ENCODE measurements around the gene STK4. TPM values are rescaled to one million over a fixed set of nuclear protein-coding genes. Genes with fewer than 3 reads are reported as not detected.
A peak's percentile ranks its signal among the peaks of the same experiment; 100 is the strongest.

STK4 gene
- total RNA-seq, 1 experiment from 2014 or later = 60.9 TPM

- no peak for DNase-seq
- Histone ChIP-seq H3K4me3 (no peak overlapping the region), H3F3A (ENCODE audit: insufficient read depth, low read depth) (peaks cover 5% of the 10 kb centered on the region; the same call in 1 of the 2 replicates), H2AFZ (no peak overlapping the region), H3K27ac (no peak overlapping the region), H3K9me2 (ENCODE audit: insufficient read depth) (no peaks in the 10 kb centered on the region; the same call in 1 of the 2 replicates), H3K27me3 (ENCODE audit: insufficient read depth, low read depth) (no peaks in the 10 kb centered on the region), H3K4me1 (replicated peaks; ENCODE audit: insufficient read depth) (peaks cover 10% of the 10 kb centered on the region; the same call in 1 of the 2 replicates), H3K79me2 (ENCODE audit: low read depth) (no peaks in the 10 kb centered on the region), H3K4me2 (no peak overlapping the region), H3K36me3 (ENCODE audit: low read depth) (peaks cover 24% of the 10 kb centered on the region; the same call in 1 of the 2 replicates), H4K20me1 (ENCODE audit: insufficient read depth) (0 out of 2 replicates have a peak, but pooled peaks cover 6% of the 10 kb centered on the region), H3K9me3 (ENCODE audit: insufficient read depth, low read depth) (no peaks in the 10 kb centered on the region)
- TF ChIP-seq EZH2 (IDR thresholded peaks at IDR 0.05; ENCODE audit: low read depth) (no peak), CTCF (conservative IDR thresholded peaks at IDR 0.05) (no peak)
- CTCF ChIA-PET = no interaction called here
- intact Hi-C loops (cut with micrococcal nuclease; ENCODE audit: unreplicated experiment) = no loop called here
- BruUV-seq (replicated peaks) = no TSS peak
- POLR2A ChIA-PET (ENCODE audit: unreplicated experiment) = no interaction called here
Observed at GRCh38 chr20:44997668-44998067, 31.4 kb downstream of the STK4 start.

- H3K79me2 ChIP-seq (ENCODE audit: low read depth) = no peaks in the 10 kb centered on the region
- peaks cover 11% of the 10 kb centered on the region; the same call in 1 of the 2 replicates for H3K36me3 ChIP-seq (ENCODE audit: low read depth)
- intact Hi-C loops (cut with micrococcal nuclease; ENCODE audit: unreplicated experiment) = no loop called here
- no peak overlapping the region for H2AFZ ChIP-seq
- H3K4me1 ChIP-seq (replicated peaks; ENCODE audit: insufficient read depth) = peaks cover 23% of the 10 kb centered on the region
- peaks cover 27% of the 10 kb centered on the region for H3F3A ChIP-seq (ENCODE audit: insufficient read depth, low read depth)
- no peak for DNase-seq
- H4K20me1 ChIP-seq (ENCODE audit: insufficient read depth) = no peaks in the 10 kb centered on the region
- CTCF ChIA-PET = no interaction called here
- no peak overlapping the region for H3K27ac ChIP-seq
- no peak overlapping the region for H3K4me2 ChIP-seq
- no TSS peak for BruUV-seq (replicated peaks)
- H3K9me2 ChIP-seq (ENCODE audit: insufficient read depth) = no peaks in the 10 kb centered on the region
- TF ChIP-seq EZH2 (IDR thresholded peaks at IDR 0.05; ENCODE audit: low read depth) (no peak), CTCF (conservative IDR thresholded peaks at IDR 0.05) (no peak)
- no peaks in the 10 kb centered on the region for H3K9me3 ChIP-seq (ENCODE audit: insufficient read depth, low read depth)
- POLR2A ChIA-PET (ENCODE audit: unreplicated experiment) = no interaction called here
- no peaks in the 10 kb centered on the region for H3K27me3 ChIP-seq (ENCODE audit: insufficient read depth, low read depth)
- no peak overlapping the region for H3K4me3 ChIP-seq
Observed at GRCh38 chr20:45008521-45009049, 42.3 kb downstream of the STK4 start.

GRCh38 chr20:45010399-45010828 is 44.1 kb downstream of the STK4 start:
- POLR2A ChIA-PET (ENCODE audit: unreplicated experiment) = no interaction called here
- peak in 1 of 2 experiments; percentile 62 for DNase-seq
- intact Hi-C loops (cut with micrococcal nuclease; ENCODE audit: unreplicated experiment) = no loop called here

More at GRCh38 chr20:45010399-45010828, 44.1 kb downstream of the STK4 start:
- Histone ChIP-seq H4K20me1 (ENCODE audit: insufficient read depth) (no peaks in the 10 kb centered on the region), H3K4me3 (no peak overlapping the region), H3K4me1 (replicated peaks; ENCODE audit: insufficient read depth) (peaks cover 41% of the 10 kb centered on the region), H3K27me3 (ENCODE audit: insufficient read depth, low read depth) (no peaks in the 10 kb centered on the region), H3K9me3 (ENCODE audit: insufficient read depth, low read depth) (no peaks in the 10 kb centered on the region), H3K9me2 (ENCODE audit: insufficient read depth) (no peaks in the 10 kb centered on the region), H3K4me2 (no peak overlapping the region), H2AFZ (no peak overlapping the region), H3K27ac (peak overlapping the region; percentile 17; the same call in 1 of the 2 replicates), H3K36me3 (ENCODE audit: low read depth) (peaks cover 11% of the 10 kb centered on the region; the same call in 1 of the 2 replicates), H3K79me2 (ENCODE audit: low read depth) (no peaks in the 10 kb centered on the region), H3F3A (ENCODE audit: insufficient read depth, low read depth) (peaks cover 36% of the 10 kb centered on the region)
- CTCF ChIA-PET = interaction anchor here (0.6 to 4.4 kb wide), 5 partner anchors 33 to 875 kb away, joined by 3 to 34 read pairs (median 4); partner anchors contain the start of gene PABPC1L
- TF ChIP-seq CTCF (conservative IDR thresholded peaks at IDR 0.05) (no peak), EZH2 (IDR thresholded peaks at IDR 0.05; ENCODE audit: low read depth) (no peak)
- BruUV-seq (replicated peaks) = no TSS peak
